ENCODE data around the gene UBL4A. TPM values are rescaled to one million over a fixed set of nuclear protein-coding genes. Genes with fewer than 3 reads are reported as not detected.

UBL4A gene
- 10 to 100 TPM; 37.4 to 38.2 TPM for total RNA-seq

DNA sequence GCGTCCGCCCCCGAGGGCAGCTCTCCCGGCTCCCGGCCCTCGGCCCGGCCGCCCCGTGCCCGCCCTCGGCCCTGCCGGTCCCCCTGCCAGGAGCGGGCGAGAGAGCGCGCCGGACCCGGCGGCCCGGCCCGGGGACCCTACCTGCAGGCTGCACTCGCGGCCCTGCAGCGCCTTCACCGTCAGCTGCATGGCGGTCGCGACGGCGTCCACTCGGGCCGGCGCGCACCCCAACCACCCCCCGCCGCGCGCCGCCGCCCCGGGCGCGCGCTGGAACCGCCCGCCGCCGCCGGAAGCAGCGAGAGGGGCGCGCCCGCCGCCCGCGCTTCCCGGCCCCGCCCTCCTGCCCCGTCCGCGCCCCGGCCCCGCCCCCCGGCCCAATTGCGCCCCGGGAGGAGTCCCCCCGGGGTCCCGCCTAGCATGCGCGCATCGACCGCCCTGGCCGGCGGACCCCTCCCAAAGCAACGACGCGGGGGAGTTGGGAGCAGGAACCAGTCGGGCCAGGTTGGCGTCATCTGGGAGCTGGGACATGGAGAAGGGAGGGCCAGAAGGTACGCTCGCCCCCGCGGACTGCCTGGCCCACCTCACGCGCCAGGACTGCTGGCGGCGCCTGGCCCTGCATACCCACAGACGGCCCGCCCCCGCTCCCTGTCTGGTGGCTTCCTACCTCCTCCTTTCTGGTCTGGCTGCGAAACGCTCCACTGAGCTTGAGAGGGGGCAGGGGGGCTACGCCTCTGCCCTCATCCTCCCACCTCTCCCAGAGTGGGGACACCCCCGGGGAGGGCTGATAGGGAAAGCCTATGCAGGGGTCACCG is at the start of gene UBL4A:
Gene UBL4A, minus strand, starts transcription at position 220 of the 812 bp plus-strand sequence. Its CDS starts 31 bp downstream, at position 189.
- no peaks in the 10 kb centered on the region for H3K9me3 Mint-ChIP-seq
- intact Hi-C loops (cut with micrococcal nuclease), result no loop called here
- CTCF ChIA-PET, result interaction anchor here (1.1 kb wide), 1 partner anchor 41 kb away, joined by 4 read pairs; no protein-coding TSS in a partner anchor

DNA sequence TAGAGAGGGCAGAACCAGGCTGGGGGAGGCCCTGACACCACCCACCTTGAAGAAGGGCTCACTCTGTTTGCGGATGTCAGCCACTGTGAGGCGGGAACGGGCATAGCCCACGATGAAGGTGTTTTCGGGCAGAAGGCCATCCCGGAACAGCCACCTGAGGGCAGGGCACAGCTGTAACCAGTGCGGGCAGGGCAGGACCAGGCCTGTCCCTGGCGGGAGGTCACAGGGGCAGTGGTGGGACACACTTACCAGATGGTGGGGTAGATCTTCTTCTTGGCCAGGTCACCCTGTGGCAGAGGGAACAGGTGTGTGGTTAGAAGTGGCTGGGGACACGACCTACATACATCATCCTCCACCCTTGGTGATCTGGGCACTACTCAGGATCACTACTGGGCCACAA is 49.5 kb upstream of the UBL4A start:
- no peaks in the 10 kb centered on the region for H3K27me3 Mint-ChIP-seq (ENCODE audit: low read depth)
- no peak overlapping the region for H3K27ac Mint-ChIP-seq
- no peaks in the 10 kb centered on the region for H3K9me3 Mint-ChIP-seq
- peaks cover 8% of the 10 kb centered on the region for H3K4me1 Mint-ChIP-seq (ENCODE audit: low read depth)
- H3K4me3 Mint-ChIP-seq, result no peak overlapping the region
- DNase-seq, result no peak
- intact Hi-C loops (cut with micrococcal nuclease), result no loop called here
- H3K36me3 Mint-ChIP-seq (ENCODE audit: low read depth), result peaks cover 7% of the 10 kb centered on the region
- CTCF ChIA-PET, result interaction anchor here (0.7 to 1.5 kb wide), 4 partner anchors 9 to 163 kb away, joined by 3 to 6 read pairs (median 4); partner anchors contain the start of gene SLC10A3

More for the DNA sequence above, at the start of gene UBL4A:
- Mint-ChIP-seq H3K27me3 (ENCODE audit: low read depth) (no peaks in the 10 kb centered on the region), H3K27ac (peak within 1 kb of the TSS; percentile 63), H3K4me1 (ENCODE audit: low read depth) (peaks cover 34% of the 10 kb centered on the region), H3K36me3 (ENCODE audit: low read depth) (peaks cover 9% of the 10 kb centered on the region), H3K4me3 (peak within 1 kb of the TSS; percentile 69)
- DNase-seq, result peak; percentile 39

DNA sequence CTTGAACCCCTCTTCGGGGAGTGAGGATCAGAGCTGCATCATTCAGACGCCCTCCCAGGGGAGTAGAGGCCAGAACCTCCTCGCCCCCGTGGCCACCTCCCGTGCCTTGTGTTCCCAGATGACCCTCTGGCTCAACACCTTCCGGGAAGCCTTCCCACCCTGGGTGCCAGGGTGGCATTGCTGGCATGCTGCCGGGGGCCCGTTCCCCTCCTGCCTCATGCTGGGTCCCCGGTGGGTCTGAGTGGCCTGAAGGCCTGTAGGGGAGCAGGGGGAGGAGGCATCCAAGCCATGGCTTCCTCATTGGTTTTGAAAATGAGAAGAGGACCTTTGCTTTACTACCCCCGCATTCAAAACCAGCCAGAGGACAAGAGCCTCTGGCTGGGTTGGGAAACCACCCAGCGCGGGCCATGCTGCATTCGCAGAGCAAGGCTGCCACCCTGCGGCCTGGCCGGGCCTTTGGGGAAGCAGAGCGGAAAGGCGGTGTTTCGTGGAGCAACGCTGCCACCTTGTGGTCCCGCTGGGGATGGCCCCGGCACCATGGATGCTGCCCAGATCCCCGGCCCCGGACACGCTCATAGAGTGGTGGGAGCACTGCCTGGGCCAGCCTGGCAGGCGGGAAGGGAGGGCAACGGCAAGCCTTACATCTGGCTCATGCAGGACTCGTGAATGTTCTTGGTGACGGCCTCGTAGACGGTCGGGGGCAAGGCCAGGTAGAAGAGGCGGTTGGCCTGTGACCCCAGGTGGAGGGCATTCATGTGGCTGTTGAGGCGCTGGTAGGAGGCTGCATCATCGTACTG is 48.3 kb upstream of the UBL4A start:
- DNase-seq, result peak; percentile 91
- intact Hi-C loops (cut with micrococcal nuclease), result loop anchor here (1.0 kb wide), 1 partner anchor 163 kb away; no protein-coding TSS in a partner anchor
- CTCF ChIA-PET, result interaction anchor here (0.6 to 2.2 kb wide), 7 partner anchors 8 to 418 kb away, joined by 3 to 11 read pairs (median 5); partner anchors contain the start of genes FLNA, RPL10 and SLC10A3
- no peak overlapping the region for H3K4me3 Mint-ChIP-seq
- no peaks in the 10 kb centered on the region for H3K27me3 Mint-ChIP-seq (ENCODE audit: low read depth)
- peaks cover 8% of the 10 kb centered on the region for H3K4me1 Mint-ChIP-seq (ENCODE audit: low read depth)
- peak overlapping the region; percentile 61 for H3K27ac Mint-ChIP-seq
- H3K9me3 Mint-ChIP-seq, result no peaks in the 10 kb centered on the region
- H3K36me3 Mint-ChIP-seq (ENCODE audit: low read depth), result peaks cover 7% of the 10 kb centered on the region

DNA sequence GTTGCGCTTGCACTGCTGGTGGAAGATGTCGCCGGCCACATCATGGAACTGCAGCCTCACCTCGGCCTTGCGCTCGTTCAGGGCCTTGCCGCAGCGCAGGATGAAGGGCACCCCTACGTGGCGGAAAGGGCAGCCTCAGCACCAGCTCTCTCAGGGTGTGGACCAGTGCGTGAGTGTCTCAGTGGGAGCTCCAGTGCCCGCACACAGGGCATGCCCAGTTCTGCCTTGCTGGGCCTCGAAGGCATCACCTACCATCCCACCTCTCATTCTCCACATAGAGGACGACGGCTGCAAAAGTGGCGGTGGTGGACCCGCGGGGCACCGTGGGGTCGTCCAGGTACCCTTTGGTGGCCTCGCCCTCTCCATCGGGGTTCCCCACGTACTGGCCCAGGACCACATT is 46.3 kb upstream of the UBL4A start:
- Mint-ChIP-seq H3K36me3 (ENCODE audit: low read depth) (peaks cover 7% of the 10 kb centered on the region), H3K27me3 (ENCODE audit: low read depth) (no peaks in the 10 kb centered on the region), H3K9me3 (no peaks in the 10 kb centered on the region), H3K4me1 (ENCODE audit: low read depth) (peaks cover 2% of the 10 kb centered on the region), H3K4me3 (no peak overlapping the region), H3K27ac (no peak overlapping the region)
- CTCF ChIA-PET, result interaction anchor here (0.8 to 2.2 kb wide), 3 partner anchors 134 to 159 kb away, joined by 3 to 11 read pairs (median 5); partner anchors contain the start of genes FLNA and RPL10
- intact Hi-C loops (cut with micrococcal nuclease), result no loop called here
- no peak for DNase-seq

DNA sequence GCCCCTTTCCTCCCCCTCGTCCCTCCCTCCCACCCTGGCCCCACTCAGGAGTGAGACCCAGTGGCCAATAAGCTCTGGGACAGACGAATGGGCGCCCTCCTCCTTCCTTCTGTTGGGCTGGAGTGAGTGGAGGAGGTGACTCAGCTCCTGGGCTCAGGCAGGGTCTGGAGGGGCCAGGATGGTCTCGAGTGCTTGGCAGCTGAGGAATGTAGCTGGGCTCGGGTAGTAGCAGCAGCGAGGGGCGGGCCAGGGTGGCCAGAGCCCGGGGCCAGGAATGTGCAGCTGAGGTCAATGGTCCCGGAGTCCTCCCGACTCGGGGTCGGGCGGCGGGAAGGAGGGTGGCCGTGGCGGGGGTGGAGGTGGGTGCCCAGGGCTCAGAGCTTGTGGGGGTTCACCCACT is 45.2 kb upstream of the UBL4A start:
- Mint-ChIP-seq H3K4me3 (no peak overlapping the region), H3K9me3 (no peaks in the 10 kb centered on the region), H3K36me3 (ENCODE audit: low read depth) (peaks cover 7% of the 10 kb centered on the region), H3K27ac (no peak overlapping the region), H3K4me1 (ENCODE audit: low read depth) (peaks cover 8% of the 10 kb centered on the region), H3K27me3 (ENCODE audit: low read depth) (no peaks in the 10 kb centered on the region)
- CTCF ChIA-PET, result interaction anchor here (0.6 to 0.8 kb wide), 3 partner anchors 42 to 207 kb away, joined by 3 read pairs; no protein-coding TSS in a partner anchor
- DNase-seq, result no peak
- intact Hi-C loops (cut with micrococcal nuclease), result no loop called here

DNA sequence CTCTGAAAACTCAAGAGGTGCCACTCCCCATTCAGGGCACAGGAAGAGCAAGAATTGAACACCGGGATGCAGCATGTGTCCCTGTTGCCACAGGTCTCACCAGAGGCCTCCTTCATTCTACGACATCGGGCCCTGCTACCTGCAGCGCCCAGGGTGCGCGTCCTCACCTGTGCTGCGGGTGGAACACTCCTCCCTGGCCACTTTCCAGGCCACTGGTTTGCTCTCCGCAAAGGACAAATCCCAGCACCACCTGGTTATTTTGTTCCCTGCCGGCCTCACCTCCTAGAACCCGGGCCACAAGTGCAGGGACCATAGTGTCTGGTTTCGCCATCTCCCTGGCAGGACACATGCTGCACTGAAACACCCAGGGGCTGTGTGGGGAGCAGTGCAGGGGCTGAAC is 43.9 kb upstream of the UBL4A start:
- intact Hi-C loops (cut with micrococcal nuclease), result no loop called here
- Mint-ChIP-seq H3K4me3 (no peak overlapping the region), H3K27ac (no peak overlapping the region), H3K27me3 (ENCODE audit: low read depth) (no peaks in the 10 kb centered on the region), H3K9me3 (no peaks in the 10 kb centered on the region), H3K36me3 (ENCODE audit: low read depth) (peaks cover 7% of the 10 kb centered on the region), H3K4me1 (ENCODE audit: low read depth) (peaks cover 17% of the 10 kb centered on the region)
- CTCF ChIA-PET, result no interaction called here
- DNase-seq, result no peak

DNA sequence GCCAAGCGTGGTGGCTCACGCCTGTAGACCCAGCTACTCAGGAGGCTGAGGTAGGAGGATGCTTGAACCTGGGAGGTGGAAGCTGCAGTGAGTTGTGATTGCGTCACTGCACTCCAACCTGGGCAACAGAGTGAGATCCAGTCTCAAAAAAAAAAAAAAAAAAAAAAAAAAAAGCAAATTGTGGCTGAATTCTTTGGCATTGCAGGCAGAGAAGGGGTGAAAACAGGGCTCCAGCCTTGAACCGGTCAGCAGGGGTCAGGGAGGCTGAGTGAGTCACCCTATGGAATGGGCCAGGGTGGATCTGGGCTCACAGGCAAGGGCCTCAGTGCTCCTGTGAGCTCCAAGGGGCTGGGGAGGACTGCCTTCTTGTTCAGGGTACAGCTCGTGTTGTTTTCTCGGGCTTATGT is 42.8 kb upstream of the UBL4A start:
- no peak overlapping the region for H3K27ac Mint-ChIP-seq
- H3K9me3 Mint-ChIP-seq, result no peaks in the 10 kb centered on the region
- H3K27me3 Mint-ChIP-seq (ENCODE audit: low read depth), result no peaks in the 10 kb centered on the region
- no peak for DNase-seq
- peaks cover 15% of the 10 kb centered on the region for H3K4me1 Mint-ChIP-seq (ENCODE audit: low read depth)
- CTCF ChIA-PET, result no interaction called here
- intact Hi-C loops (cut with micrococcal nuclease), result loop anchor here (5.0 kb wide), 1 partner anchor 132 kb away; the partner anchor contains the start of gene RPL10
- no peak overlapping the region for H3K4me3 Mint-ChIP-seq
- peaks cover 7% of the 10 kb centered on the region for H3K36me3 Mint-ChIP-seq (ENCODE audit: low read depth)

DNA sequence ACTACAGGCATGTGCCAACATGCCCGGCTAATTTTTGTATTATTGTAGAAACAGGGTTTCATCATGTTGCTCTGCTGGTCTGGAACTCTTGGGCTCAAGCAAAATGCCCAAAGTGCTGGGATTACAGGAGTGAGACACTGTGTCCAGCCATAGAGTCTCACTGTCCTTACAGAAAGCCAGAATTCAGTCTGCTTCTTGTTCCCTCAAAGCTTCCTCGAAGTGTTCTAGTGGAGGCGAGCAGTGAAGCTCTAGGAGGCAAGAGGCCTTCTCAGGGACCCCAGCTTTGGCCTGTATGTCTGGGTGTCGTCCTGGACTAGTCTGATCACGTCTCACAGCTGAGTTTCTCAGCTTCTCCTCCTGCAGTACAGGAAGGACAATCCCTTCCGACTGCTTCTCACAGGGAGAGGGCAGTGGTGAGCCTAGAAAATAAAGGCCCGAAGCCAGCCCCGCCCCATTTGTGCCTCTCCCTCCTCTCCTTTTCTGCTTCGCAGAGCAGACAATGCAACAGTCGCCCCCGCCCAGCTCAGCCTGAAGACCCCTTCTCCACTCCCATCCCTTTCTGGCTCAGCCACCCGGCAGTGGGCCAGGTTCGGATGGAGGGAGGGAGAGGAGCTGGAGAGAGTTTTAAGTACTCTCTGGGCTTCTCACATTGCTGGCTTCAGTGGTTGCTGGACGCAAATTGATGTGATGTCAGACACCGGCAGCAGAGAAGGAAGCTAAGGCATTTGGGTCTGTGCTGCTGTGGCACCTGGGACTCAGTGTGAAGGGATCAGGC is 40.7 kb upstream of the UBL4A start:
- peak; percentile 84 for DNase-seq
- H3K27me3 Mint-ChIP-seq (ENCODE audit: low read depth), result no peaks in the 10 kb centered on the region
- H3K27ac Mint-ChIP-seq, result peak overlapping the region; percentile 79
- CTCF ChIA-PET, result interaction anchor here (0.6 to 2.2 kb wide), 15 partner anchors 8 to 866 kb away, joined by 3 to 8 read pairs (median 4); partner anchors contain the start of gene FAM3A
- H3K9me3 Mint-ChIP-seq, result no peaks in the 10 kb centered on the region
- peaks cover 3% of the 10 kb centered on the region for H3K36me3 Mint-ChIP-seq (ENCODE audit: low read depth)
- peaks cover 15% of the 10 kb centered on the region for H3K4me1 Mint-ChIP-seq (ENCODE audit: low read depth)
- intact Hi-C loops (cut with micrococcal nuclease), result loop anchor here (2.0 to 5.0 kb wide), 2 partner anchors 20 to 130 kb away; partner anchors contain the start of genes G6PD, IKBKG and RPL10
- H3K4me3 Mint-ChIP-seq, result no peak overlapping the region

DNA sequence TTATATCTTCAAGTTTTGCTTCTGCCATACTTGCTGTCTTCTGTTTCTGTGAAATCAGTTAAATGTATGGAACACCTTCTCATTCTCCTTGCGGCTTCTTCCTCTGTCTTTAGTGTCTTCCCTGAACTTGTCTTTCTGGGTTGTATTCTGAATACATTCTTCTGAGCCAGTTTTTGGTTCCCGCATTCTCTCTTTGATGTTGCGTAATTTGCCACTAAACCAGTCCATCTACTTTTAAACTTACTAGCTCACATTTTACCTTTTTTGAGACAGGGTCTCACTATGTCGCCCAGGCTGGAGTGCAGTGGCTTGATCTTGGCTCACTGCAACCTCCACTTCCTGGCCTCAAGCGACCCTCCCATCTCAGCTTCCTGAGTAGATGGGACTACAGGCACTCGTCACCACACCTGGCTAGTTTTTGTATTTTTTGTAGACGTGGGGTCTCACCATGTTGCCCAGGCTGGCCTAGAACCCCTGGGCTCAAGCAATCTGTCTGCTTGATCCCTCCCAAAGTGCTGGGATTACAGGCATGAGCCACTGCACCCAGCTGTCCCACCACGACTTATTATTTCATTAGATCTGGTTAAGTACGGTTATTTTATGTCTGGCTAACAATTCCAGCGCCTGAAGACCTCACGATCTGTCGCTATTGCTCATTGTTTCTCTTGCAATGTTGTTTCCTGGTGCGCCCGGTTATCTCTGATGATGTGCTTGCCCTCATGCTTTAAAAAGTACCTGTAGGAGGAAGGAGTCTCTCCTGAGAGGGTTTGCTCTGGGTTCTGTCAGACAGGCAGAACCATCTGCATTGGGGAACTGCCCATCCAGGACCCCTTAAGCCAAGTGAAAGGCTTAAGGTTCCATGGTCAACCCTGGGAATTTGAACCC is 39.4 kb upstream of the UBL4A start:
- intact Hi-C loops (cut with micrococcal nuclease), result loop anchor here (2.0 to 5.0 kb wide), 2 partner anchors 21 to 129 kb away; partner anchors contain the start of genes G6PD, IKBKG and RPL10
- Mint-ChIP-seq H3K36me3 (ENCODE audit: low read depth) (no peaks in the 10 kb centered on the region), H3K4me1 (ENCODE audit: low read depth) (peaks cover 15% of the 10 kb centered on the region), H3K9me3 (no peaks in the 10 kb centered on the region), H3K27me3 (ENCODE audit: low read depth) (no peaks in the 10 kb centered on the region), H3K27ac (peak overlapping the region; percentile 66), H3K4me3 (no peak overlapping the region)
- CTCF ChIA-PET, result interaction anchor here (0.8 to 1.3 kb wide), 3 partner anchors 7 to 35 kb away, joined by 3 to 6 read pairs (median 4); partner anchors contain the start of gene SLC10A3
- DNase-seq, result peak; percentile 12

DNA sequence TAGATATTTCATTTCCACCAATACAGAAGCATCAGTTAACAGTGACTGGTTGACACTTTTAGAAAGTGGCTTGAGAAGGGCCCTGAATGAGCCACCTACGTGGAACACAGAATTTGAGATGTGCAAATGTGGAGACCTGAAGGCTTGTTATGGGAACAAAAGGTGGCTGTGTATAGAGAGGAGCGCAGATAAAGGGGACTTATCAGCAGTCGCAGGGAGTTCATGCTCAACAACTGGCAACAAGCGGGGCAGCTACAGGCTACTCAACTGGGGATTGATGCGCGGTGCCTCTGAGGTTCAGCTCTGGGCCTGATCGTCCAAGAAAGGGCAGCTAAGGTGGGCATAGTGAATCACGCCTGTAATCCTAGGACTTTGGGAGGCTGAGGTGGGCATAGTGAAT is 33.0 kb upstream of the UBL4A start:
- no peaks in the 10 kb centered on the region for H3K9me3 Mint-ChIP-seq
- no peak for DNase-seq
- intact Hi-C loops (cut with micrococcal nuclease), result loop anchor here (5.0 kb wide), 1 partner anchor 142 kb away; the partner anchor contains the start of gene EMD
- H3K4me1 Mint-ChIP-seq (ENCODE audit: low read depth), result peaks cover 5% of the 10 kb centered on the region
- H3K27me3 Mint-ChIP-seq (ENCODE audit: low read depth), result no peaks in the 10 kb centered on the region
- H3K4me3 Mint-ChIP-seq, result no peak overlapping the region
- CTCF ChIA-PET, result interaction anchor here (1.2 kb wide), 1 partner anchor 7 kb away, joined by 4 read pairs; no protein-coding TSS in a partner anchor
- H3K27ac Mint-ChIP-seq, result no peak overlapping the region
- peaks cover 1% of the 10 kb centered on the region for H3K36me3 Mint-ChIP-seq (ENCODE audit: low read depth)
